K562 (cell line): ENCODE data around the gene LGSN. TPM values are rescaled to one million over a fixed set of nuclear protein-coding genes. Genes with fewer than 3 reads are reported as not detected.

Source experiments
- ATAC-seq: fragments of 200-7000 bp; cut with Tn5 transposase; 3 replicates; pipeline ENCODE4 v1.9.1; 2020; ENCODE audit warnings: moderate library complexity
- BruUV-seq: library from RNA; stranded (reverse); fragments of 400-500 nt; replicated peaks from 2 replicates; lab custom pipeline; 2021; lab: Mats Ljungman, UMichigan
- CTCF ChIA-PET: fragments of 300-600 bp; formaldehyde crosslinking; extraction: SDS; loops from one replicate; lab custom pipeline; 2021; ENCODE audit warnings: low intra/inter-chr PET ratio; lab: Yijun Ruan, JAX
- POLR2A ChIA-PET: fragments of 300-600, 350-650 bp; sonication (Branson Sonifier 250); formaldehyde crosslinking; extraction: SDS; loops from one replicate; lab custom pipeline; 2021; ENCODE audit warnings: antibody characterized with exemption, inconsistent platforms; lab: Yijun Ruan, JAX
- DNase-seq, 4 experiments: peaks; one replicate each; pipeline versions ENCODE4 v3.0.0 to v3.0.0-alpha.2; 2011 to 2018; ENCODE audit warnings: low spot score in 3 of 4, mixed read lengths in 3 of 4; ENCODE audit errors: extremely low read depth in 1 of 4
- FAIRE-seq: peaks from 2 replicates; lab custom pipeline; 2011; peaks lifted over from hg19 to GRCh38; lab: Jason Lieb, UNC
- H2AFZ ChIP-seq: 2 replicates; pipeline ENCODE4 v1.6.0; 2011; ENCODE audit warnings: low read depth, low read length, control low read depth, inconsistent platforms
- H3K27ac ChIP-seq: fragments of 200-600 bp; 3 replicates; pipeline ENCODE4 v1.8.0; 2011; ENCODE audit warnings: low read depth, mild to moderate bottlenecking, control low read depth, inconsistent platforms, low read length, moderate library complexity, mixed read lengths; ENCODE audit errors: extremely low read depth
- H3K27me3 ChIP-seq, 2 experiments: fragments of 300-600 bp in 1 of 2; 2 replicates in 1 of 2; 3 replicates in 1 of 2; pipeline versions ENCODE4 v1.6.0 to v1.8.0; 2011; ENCODE audit warnings: inconsistent platforms in 2 of 2, low read length in 2 of 2, mild to moderate bottlenecking in 1 of 2, mixed read lengths in 1 of 2, moderate library complexity in 1 of 2; ENCODE audit not compliant: control insufficient read depth in 2 of 2, insufficient read depth in 2 of 2
- H3K36me3 ChIP-seq: fragments of 300-600 bp; 3 replicates; pipeline ENCODE4 v1.8.0; 2011; ENCODE audit warnings: mild to moderate bottlenecking, low read length, inconsistent platforms; ENCODE audit not compliant: control insufficient read depth, insufficient read depth
- H3K4me1 ChIP-seq, 2 experiments: fragments of 200-600 bp in 1 of 2; replicated peaks in 1 of 2; 2 replicates in 1 of 2; 3 replicates in 1 of 2; pipeline versions ENCODE4 v1.5.1 to v1.8.0; 2011; ENCODE audit warnings: inconsistent platforms in 2 of 2, low read length in 2 of 2, mild to moderate bottlenecking in 1 of 2, mixed read lengths in 1 of 2, moderate library complexity in 1 of 2; ENCODE audit not compliant: control insufficient read depth in 2 of 2, insufficient read depth in 2 of 2
- H3K4me2 ChIP-seq: 2 replicates; pipeline ENCODE4 v1.6.1; 2011; ENCODE audit warnings: low read length, control low read depth, inconsistent platforms, mixed read lengths; ENCODE audit not compliant: insufficient read depth
- H3K4me3 ChIP-seq: fragments of 200-600 bp; sonication (generic), shearing (Covaris generic); 2 replicates; pipeline ENCODE4 v1.5.1; 2016; ENCODE audit warnings: control low read depth, inconsistent platforms
- H3K79me2 ChIP-seq: fragments of 200-600 bp; 3 replicates; pipeline ENCODE4 v1.8.0; 2011; ENCODE audit warnings: low read length, inconsistent platforms; ENCODE audit not compliant: control insufficient read depth, insufficient read depth
- H3K9ac ChIP-seq, 2 experiments: 2 replicates each; pipeline versions ENCODE4 v1.6.0 to v1.6.1; 2011; ENCODE audit warnings: low read depth in 2 of 2, low read length in 2 of 2, control low read depth in 1 of 2, inconsistent platforms in 1 of 2, mild to moderate bottlenecking in 1 of 2, mixed read lengths in 1 of 2; ENCODE audit not compliant: insufficient read depth in 1 of 2
- H3K9me1 ChIP-seq: one replicate; pipeline ENCODE4 v1.6.0; 2011; ENCODE audit warnings: inconsistent platforms, mild to moderate bottlenecking, low read length, moderate library complexity; ENCODE audit not compliant: control insufficient read depth, insufficient read depth
- H3K9me3 ChIP-seq: replicated peaks from 2 replicates; pipeline ENCODE4 v1.5.1; 2011; ENCODE audit warnings: low read depth, low read length, inconsistent platforms; ENCODE audit not compliant: control insufficient read depth, insufficient read depth
- H4K20me1 ChIP-seq: replicated peaks from 2 replicates; pipeline ENCODE4 v1.6.1; 2011; ENCODE audit warnings: low read length, inconsistent platforms, mixed read lengths; ENCODE audit not compliant: control insufficient read depth, insufficient read depth
- RBM22 ChIP-seq: fragments of 200-400 bp; formaldehyde crosslinking; IDR thresholded peaks from 2 replicates; pipeline ENCODE4 v1.6.1; 2018; ENCODE audit warnings: low read length, low read depth; ENCODE audit not compliant: poor library complexity, severe bottlenecking
- SFPQ ChIP-seq: fragments of 200-400 bp; formaldehyde crosslinking; IDR thresholded peaks from 2 replicates; pipeline ENCODE4 v1.6.1; 2017; ENCODE audit warnings: mild to moderate bottlenecking, low read depth, low read length, moderate library complexity
- TEAD1 ChIP-seq, 2 experiments: fragments of 450-650 bp in 1 of 2; sonication (generic) in 1 of 2; formaldehyde crosslinking; IDR thresholded peaks; 2 replicates each; pipeline versions ENCODE4 v1.4.0 to v1.8.0; 2020 to 2022; ENCODE audit warnings: mild to moderate bottlenecking in 2 of 2, missing genetic modification reagents in 1 of 2
- WGBS: fragments of 100-300 bp; shearing (Covaris generic); methylation state at CpG from one replicate; pipeline ENCODE4 v1.1.6; 2016; ENCODE audit warnings: low coverage, mixed read lengths; ENCODE audit not compliant: insufficient coverage; ENCODE audit errors: missing lambda C conversion rate; 5-methylcytosine and 5-hydroxymethylcytosine counted together
- in situ Hi-C: fragments of 300-500 bp; cut with MboI; formaldehyde crosslinking; loops from 4 replicates; pipeline ENCODE4 v1.15.0; 2018; ENCODE audit warnings: inconsistent platforms, mixed read lengths
- intact Hi-C: fragments of 100-400 bp; cut with micrococcal nuclease; formaldehyde crosslinking; loops from 2 replicates; pipeline ENCODE4 v1.14.2; 2022
- polyA plus RNA-seq, 8 experiments: library from polyadenylated mRNA; depleted of rRNA in 4 of 8; stranded (reverse) in 5 of 8; unstranded in 3 of 8; fragments of >200 nt; fragmentation: Nextera tagmentation in 2 of 8; fragmentation: Illumina TruSeq in 1 of 8; extraction: Ambion mirVana in 2 of 8; extraction: Trizol in 1 of 8; gene quantifications; 2 replicates each; pipeline versions ENCODE4 v1.2.1 to v1.2.3, GENCODE V29; 2011 to 2014; ENCODE audit warnings: inconsistent platforms in 1 of 8, missing spikeins in 1 of 8
- total RNA-seq, 7 experiments: library from RNA; depleted of rRNA in 6 of 7; stranded (reverse); fragments of >200 nt in 6 of 7; fragmentation: Illumina TruSeq in 2 of 7; extraction: Trizol in 2 of 7; gene quantifications; 2 replicates each; pipeline versions ENCODE4 v1.2.1 to v1.2.3, GENCODE V29; 2011 to 2021; ENCODE audit warnings: low replicate concordance in 1 of 7

Gene LGSN
- total and polyA plus RNA-seq, 9 of the 15 experiments (the other 6 are each of a cell fraction or from before 2014, with no cell fraction given) = 0.01 TPM; not detected in 8

GRCh38 chr6:63316113-63316512 lies 3.7 kb downstream of the LGSN start (continued):
- TF ChIP-seq RBM22 = no peak
- TF ChIP-seq SFPQ = no peak

- Histone ChIP-seq H3K9me1 (no peaks in the 10 kb centered on the region), H2AFZ (no peak overlapping the region), H3K36me3 (no peaks in the 10 kb centered on the region), H3K27me3 (no peaks in the 10 kb centered on the region), H3K27ac (no peak overlapping the region), H3K4me3 (no peak overlapping the region), H3K9me3 (no peaks in the 10 kb centered on the region), H3K4me2 (no peak overlapping the region), H3K9ac (no peak overlapping the region), H3K4me1 (no peaks in the 10 kb centered on the region), H3K79me2 (no peaks in the 10 kb centered on the region), H4K20me1 (no peaks in the 10 kb centered on the region)
- DNase-seq (no peak), FAIRE-seq (no peak), ATAC-seq (no peak)
- 0% methylated on average over 2 of the region's 2 CpGs for whole genome bisulfite sequencing
- BruUV-seq = no TSS peak
- ChIA-PET POLR2A (no interaction called here), CTCF (no interaction called here)
- no peak for TF ChIP-seq TEAD1 (CRISPR knock-in tag; IDR thresholded peaks at IDR 0.05)
- intact Hi-C loops = no loop called here
- in situ Hi-C loops = no loop called here
Measured at GRCh38 chr6:63313111-63313510, 6.7 kb downstream of the LGSN start.
